HG03439 (cell line): ENCODE results near the gene CD68.

Experiments
- ATAC-seq: cut with Tn5 transposase; IDR thresholded peaks from one replicate; pipeline ENCODE4 v1.9.1; 2021; ENCODE audit warnings: mild to moderate bottlenecking, moderate library complexity; ENCODE audit not compliant: unreplicated experiment

CD68 gene

GRCh38 chr17:7579001-7579833 lies at the start of gene CD68:
CD68 (plus strand) TSS chr17:7579638; CDS start chr17:7579678, 40 bp downstream.
- no peak for ATAC-seq

GRCh38 chr17:7530023-7530900 lies 49.2 kb upstream of the CD68 start:
- ATAC-seq: no peak

- ATAC-seq: no peak
Observed at GRCh38 chr17:7538050-7538449, 41.4 kb upstream of the CD68 start.

GRCh38 chr17:7538891-7539545 lies 40.4 kb upstream of the CD68 start:
- no peak for ATAC-seq

GRCh38 chr17:7541074-7541621 lies 38.3 kb upstream of the CD68 start:
- no peak for ATAC-seq

- ATAC-seq: no peak
Observed at GRCh38 chr17:7544911-7545310, 34.5 kb upstream of the CD68 start.

GRCh38 chr17:7548585-7549400 lies 30.6 kb upstream of the CD68 start, which contains the start of gene TNFSF12:
TNFSF12 (plus strand) TSS chr17:7549058; CDS start chr17:7549154, 96 bp downstream.
- no peak for ATAC-seq

GRCh38 chr17:7549401-7550055 lies 29.9 kb upstream of the CD68 start:
- ATAC-seq: no peak

- no peak for ATAC-seq
Observed at GRCh38 chr17:7550344-7550743, 29.1 kb upstream of the CD68 start.

GRCh38 chr17:7551396-7551795 lies 28.0 kb upstream of the CD68 start:
- ATAC-seq: no peak

- no peak for ATAC-seq
Observed at GRCh38 chr17:7552621-7553051, 26.8 kb upstream of the CD68 start.

GRCh38 chr17:7553356-7553755 lies 26.1 kb upstream of the CD68 start:
- no peak for ATAC-seq

- ATAC-seq: no peak
Observed at GRCh38 chr17:7555320-7555948, 24.0 kb upstream of the CD68 start.

GRCh38 chr17:7556627-7557026 lies 22.8 kb upstream of the CD68 start:
- ATAC-seq: no peak

GRCh38 chr17:7557147-7557764 lies 22.2 kb upstream of the CD68 start:
- no peak for ATAC-seq

GRCh38 chr17:7557775-7558543 lies 21.5 kb upstream of the CD68 start:
- ATAC-seq: no peak

GRCh38 chr17:7558544-7559319 lies 20.7 kb upstream of the CD68 start, which contains the start of gene TNFSF13:
TNFSF13 (plus strand) TSS chr17:7558750; CDS start chr17:7559040, 290 bp downstream.
- ATAC-seq: no peak
